H7 (cell line): ENCODE results near the gene RPS6KA2. TPM values are rescaled to one million over a fixed set of nuclear protein-coding genes. Genes with fewer than 3 reads are reported as not detected.
A peak's percentile ranks its signal among the peaks of the same experiment; 100 is the strongest.

Source experiments
- DNase-seq: peaks from one replicate; pipeline ENCODE4 v3.0.0; 2012
- H3K27me3 ChIP-seq: 2 replicates; pipeline ENCODE4 v1.6.0; 2011; ENCODE audit warnings: mild to moderate bottlenecking, low read length; ENCODE audit not compliant: control insufficient read depth, insufficient read depth
- H3K36me3 ChIP-seq: replicated peaks from 2 replicates; pipeline ENCODE4 v1.5.1; 2011; ENCODE audit warnings: low read length; ENCODE audit not compliant: control insufficient read depth, insufficient read depth
- H3K4me3 ChIP-seq: 2 replicates; pipeline ENCODE4 v1.5.1; 2011; ENCODE audit warnings: low read depth, mild to moderate bottlenecking, control low read depth, low read length, moderate library complexity; ENCODE audit not compliant: insufficient read depth
- total RNA-seq: library from RNA; depleted of rRNA; stranded (reverse); fragments of >200 nt; shearing (Covaris generic); gene quantifications from 2 replicates; pipeline ENCODE4 v1.2.3, GENCODE V29; 2014

The RPS6KA2 gene
- total RNA-seq, 1 experiment from 2014 or later = 12.7 TPM

- Histone ChIP-seq H3K27me3 (no peaks in the 10 kb centered on the region), H3K4me3 (no peak overlapping the region), H3K36me3 (no peaks in the 10 kb centered on the region; the same call in none of the 2 replicates)
- no peak for DNase-seq
Measured at GRCh38 chr6:166472636-166473035, 154.4 kb downstream of the RPS6KA2 start.

GRCh38 chr6:166471797-166472260, 155.2 kb downstream of the RPS6KA2 start:
- H3K27me3 ChIP-seq = no peaks in the 10 kb centered on the region
- H3K36me3 ChIP-seq = no peaks in the 10 kb centered on the region; the same call in none of the 2 replicates
- no peak for DNase-seq
- no peak overlapping the region for H3K4me3 ChIP-seq

DNA sequence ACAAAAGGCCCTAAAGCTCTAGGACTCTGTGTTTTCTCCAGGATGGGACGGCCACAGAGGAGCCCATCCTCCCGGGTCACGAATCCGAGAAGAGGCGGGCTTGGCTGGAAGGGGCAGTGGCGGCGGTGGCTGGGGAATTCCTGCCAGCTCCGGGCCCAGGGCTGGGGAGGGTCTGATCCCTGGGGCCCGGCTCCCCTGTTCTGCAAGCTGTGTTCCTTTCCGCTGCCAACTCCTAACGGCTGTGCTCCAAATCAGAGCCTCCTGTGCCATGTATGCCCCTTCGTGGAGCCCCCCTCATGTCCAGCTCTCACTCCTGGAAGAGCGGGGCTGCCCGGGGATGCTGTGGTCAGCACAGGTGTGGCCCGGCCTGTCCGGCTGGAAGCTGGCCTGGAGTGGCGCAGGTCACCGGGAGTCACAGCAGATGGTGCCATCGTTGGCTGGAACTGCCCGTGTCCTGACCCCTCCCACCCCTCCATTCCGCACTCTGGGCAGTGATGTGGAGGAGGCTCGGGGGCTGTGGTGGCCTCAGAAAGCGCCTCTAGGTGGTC, 156.1 kb downstream of the RPS6KA2 start:
- DNase-seq = peak; percentile 65
- no peak overlapping the region for H3K4me3 ChIP-seq
- no peaks in the 10 kb centered on the region; the same call in none of the 2 replicates for H3K36me3 ChIP-seq
- H3K27me3 ChIP-seq = no peaks in the 10 kb centered on the region

DNA sequence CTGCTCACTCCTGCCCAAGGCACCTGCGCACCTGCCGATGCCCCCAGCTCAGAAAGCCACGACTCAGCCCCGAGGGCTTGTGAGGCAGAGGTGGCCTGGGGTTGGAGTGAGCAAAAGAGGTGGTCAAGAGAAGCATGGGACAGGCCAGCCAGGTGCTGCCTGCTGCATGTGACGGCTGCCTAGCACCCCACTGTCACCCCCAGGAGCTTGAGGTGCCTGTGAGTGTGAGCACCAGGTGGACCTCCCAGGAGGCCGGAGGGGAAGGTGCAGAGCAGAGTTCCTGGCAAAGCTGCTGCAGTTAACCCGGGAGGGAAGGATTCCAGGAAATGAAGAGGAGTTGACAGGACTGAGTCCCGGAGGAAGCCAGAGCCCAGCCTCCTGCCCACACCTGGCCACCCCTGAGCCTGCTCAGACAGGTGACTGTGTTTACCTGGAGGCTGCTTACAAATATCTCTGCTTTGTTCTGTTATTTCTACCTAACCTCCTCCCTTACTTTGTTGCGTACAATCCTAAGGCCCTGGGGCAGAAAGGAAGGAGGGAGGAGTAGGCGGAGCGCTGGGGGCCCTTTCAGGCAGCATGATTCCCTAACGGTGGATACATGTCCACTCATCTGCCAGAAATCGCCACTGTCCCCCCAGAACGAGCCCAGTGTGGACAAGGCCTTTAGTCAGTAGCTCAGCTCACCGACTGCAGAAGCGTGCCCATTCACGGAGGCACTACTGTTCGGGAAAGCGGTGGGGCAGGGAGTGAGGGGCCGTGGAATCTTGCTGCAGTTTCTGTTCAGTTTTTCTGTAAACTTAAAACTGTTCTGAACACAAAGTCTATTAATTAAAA, 156.8 kb downstream of the RPS6KA2 start:
- Histone ChIP-seq H3K4me3 (no peak overlapping the region), H3K27me3 (no peaks in the 10 kb centered on the region), H3K36me3 (no peaks in the 10 kb centered on the region; the same call in none of the 2 replicates)
- DNase-seq = no peak

- DNase-seq = no peak
- Histone ChIP-seq H3K27me3 (no peaks in the 10 kb centered on the region), H3K4me3 (no peak overlapping the region), H3K36me3 (peaks cover 1% of the 10 kb centered on the region)
Measured at GRCh38 chr6:166469426-166469961, 157.6 kb downstream of the RPS6KA2 start.

GRCh38 chr6:166467436-166468000, 159.5 kb downstream of the RPS6KA2 start:
- peaks cover 1% of the 10 kb centered on the region for H3K36me3 ChIP-seq
- H3K27me3 ChIP-seq = no peaks in the 10 kb centered on the region
- no peak for DNase-seq
- no peak overlapping the region for H3K4me3 ChIP-seq

- Histone ChIP-seq H3K27me3 (no peaks in the 10 kb centered on the region), H3K36me3 (peaks cover 1% of the 10 kb centered on the region), H3K4me3 (no peak overlapping the region)
- no peak for DNase-seq
Measured at GRCh38 chr6:166466178-166467122, 160.6 kb downstream of the RPS6KA2 start.

DNA sequence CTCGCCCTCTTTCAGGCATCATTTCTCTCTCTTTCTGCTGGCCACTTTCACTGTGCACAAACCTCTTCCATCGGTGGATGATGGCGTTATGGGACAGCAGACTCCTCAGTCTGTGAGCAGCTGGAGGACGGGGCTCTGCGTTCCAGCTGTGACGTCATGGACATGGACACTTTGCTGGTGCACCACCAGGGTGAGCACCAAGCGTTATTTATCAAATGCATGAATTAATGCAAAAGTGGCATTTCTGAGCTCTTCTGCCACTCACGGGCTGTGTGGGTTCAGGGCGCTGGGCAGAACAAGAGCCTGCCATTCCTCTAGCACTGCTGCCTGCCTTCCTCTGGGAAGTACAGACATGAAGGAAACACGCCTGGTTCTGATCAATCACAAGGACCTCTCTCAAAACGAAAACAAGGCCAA, 161.4 kb downstream of the RPS6KA2 start:
- DNase-seq = peak; percentile 25
- Histone ChIP-seq H3K4me3 (no peak overlapping the region), H3K36me3 (peaks cover 1% of the 10 kb centered on the region), H3K27me3 (no peaks in the 10 kb centered on the region)

DNA sequence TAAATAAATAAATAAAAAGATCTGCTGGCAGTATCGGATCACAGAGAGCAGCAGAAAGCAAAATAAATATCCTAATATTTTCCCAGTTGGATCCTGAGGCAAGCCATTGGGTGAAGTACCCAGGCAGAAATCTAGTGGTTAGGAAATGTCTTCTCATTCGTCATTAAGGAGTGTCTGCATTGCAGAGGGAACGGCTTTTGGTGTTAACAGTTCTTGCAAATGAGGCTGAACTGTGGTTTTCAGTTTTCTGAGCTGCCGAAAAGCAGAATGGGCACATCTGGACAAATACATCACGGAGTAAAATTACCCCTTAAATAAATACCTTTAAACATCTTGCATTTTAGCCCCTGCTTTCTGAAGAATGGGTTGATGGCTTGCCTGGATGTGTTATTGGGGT, 162.1 kb downstream of the RPS6KA2 start:
- DNase-seq = no peak
- H3K36me3 ChIP-seq = peaks cover 1% of the 10 kb centered on the region
- H3K4me3 ChIP-seq = no peak overlapping the region
- H3K27me3 ChIP-seq = no peaks in the 10 kb centered on the region

GRCh38 chr6:166464068-166465002, 162.7 kb downstream of the RPS6KA2 start:
- no peaks in the 10 kb centered on the region for H3K27me3 ChIP-seq
- no peak overlapping the region for H3K4me3 ChIP-seq
- no peak for DNase-seq
- peaks cover 1% of the 10 kb centered on the region; the same call in 1 of the 2 replicates for H3K36me3 ChIP-seq

GRCh38 chr6:166463359-166464067, 163.5 kb downstream of the RPS6KA2 start:
- Histone ChIP-seq H3K36me3 (peaks cover 1% of the 10 kb centered on the region; the same call in 1 of the 2 replicates), H3K27me3 (no peaks in the 10 kb centered on the region), H3K4me3 (no peak overlapping the region)
- DNase-seq = no peak

DNA sequence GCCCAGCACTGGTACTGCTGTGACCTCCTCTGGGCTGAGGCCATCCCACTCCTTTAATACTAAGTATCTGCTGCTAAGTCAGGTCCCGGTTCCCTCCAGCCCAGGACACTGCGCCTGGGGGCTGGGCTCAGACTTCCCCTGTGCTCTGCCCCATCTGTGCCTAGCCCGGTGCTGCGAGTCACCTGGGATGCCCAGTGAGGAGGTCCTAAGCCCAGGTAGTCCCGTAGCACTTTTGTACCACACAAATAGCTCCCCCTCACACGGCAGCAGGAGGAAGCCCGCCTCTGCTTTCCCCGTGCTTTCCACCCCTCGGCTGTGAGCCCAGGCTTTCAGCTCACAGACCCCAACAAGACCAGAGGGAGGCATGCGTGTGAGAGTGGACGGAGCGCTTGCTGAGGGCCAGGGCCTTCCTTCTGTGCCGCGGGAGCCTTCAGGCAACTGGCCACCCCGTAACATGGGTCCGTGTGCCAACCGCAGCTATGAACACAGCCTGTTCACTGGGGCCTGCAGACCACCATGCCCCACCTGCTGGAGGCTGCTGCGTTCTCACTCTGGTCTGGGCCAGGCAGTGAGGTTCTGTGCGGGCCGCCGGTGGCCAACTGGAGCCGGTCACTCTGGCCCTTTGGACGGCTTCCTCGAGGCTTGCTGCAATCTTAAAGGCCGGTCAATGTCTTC, 164.5 kb downstream of the RPS6KA2 start:
- DNase-seq = no peak
- Histone ChIP-seq H3K36me3 (peaks cover 1% of the 10 kb centered on the region; the same call in 1 of the 2 replicates), H3K27me3 (no peaks in the 10 kb centered on the region), H3K4me3 (no peak overlapping the region)
